Activated CD4-positive, alpha-beta T cell treated with anti-CD3 and anti-CD28 coated beads for 4 hours (primary cell): ENCODE measurements around the gene SLC35F5.
"Not testable (repeated sequence)": the region's sequence is repeated elsewhere in the genome, so short reads cannot be mapped to it uniquely, and the experiment has no call there.

Experiments
- DNase-seq, 2 donors: peaks; one replicate each; pipeline ENCODE4 v3.0.0-alpha.2; 2020

Gene SLC35F5

GRCh38 chr2:113755035-113755834 is 1.2 kb downstream of the SLC35F5 start:
- peak in 1 of 2 donors; percentile 4 for DNase-seq

DNA sequence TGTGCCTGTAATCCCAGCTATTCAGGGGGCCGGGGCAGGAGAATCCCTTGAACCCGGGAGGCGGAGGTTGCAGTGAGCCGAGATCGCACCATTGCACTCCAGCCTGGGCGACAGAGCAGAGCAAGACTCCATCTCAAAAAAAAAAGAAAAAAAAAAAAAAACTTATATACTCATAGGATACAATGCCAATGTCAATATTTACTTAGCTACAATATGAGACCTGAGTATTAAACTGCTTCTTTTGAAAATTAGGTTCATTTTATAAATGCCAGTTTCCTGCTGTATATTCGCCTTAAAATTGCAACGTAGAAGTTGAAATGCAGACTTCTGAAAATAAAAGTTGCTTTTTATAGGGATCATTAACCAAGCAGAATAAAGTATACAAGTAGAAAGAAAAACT is 2.3 kb downstream of the SLC35F5 start:
- no peak for DNase-seq

DNA sequence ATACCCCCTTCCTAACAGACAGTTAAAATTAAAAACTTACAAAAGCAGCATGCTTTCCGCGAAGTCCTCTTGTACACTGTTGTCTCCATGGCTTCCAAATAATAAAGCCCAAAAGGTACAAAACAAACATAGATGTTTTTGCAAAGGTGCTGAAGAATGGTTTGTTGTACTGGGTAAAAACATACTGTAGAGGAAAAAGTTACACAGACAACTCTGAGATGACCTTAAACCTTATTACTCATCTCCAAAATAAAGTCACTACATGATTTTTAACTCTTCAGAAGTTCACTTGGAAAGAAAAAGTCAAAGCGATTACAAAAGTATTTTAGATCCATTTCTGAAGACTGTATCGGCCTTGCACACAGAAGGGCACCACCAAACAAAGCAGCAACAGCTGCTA is 6.1 kb downstream of the SLC35F5 start:
- DNase-seq = no peak

GRCh38 chr2:113741091-113741490 is 15.4 kb downstream of the SLC35F5 start:
- no peak for DNase-seq

DNA sequence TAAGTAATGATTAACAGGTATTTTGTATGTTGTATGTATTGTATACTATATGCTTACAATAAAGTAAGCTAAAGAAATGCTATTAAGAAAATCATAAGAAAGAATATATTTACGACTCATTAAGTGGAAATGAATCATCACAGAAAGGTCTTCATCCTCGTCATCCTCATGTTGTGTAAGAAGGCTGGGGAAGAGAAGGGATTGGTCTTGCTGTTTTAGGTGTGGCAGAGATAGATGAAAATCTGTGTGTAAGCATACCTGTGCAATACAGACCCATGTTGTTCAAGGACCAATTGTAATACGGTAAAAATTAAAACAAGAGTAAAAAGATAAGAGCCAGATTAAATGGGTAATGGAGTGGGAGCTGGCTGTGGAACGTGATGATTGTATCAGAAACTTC is 16.6 kb downstream of the SLC35F5 start:
- no peak for DNase-seq

DNA sequence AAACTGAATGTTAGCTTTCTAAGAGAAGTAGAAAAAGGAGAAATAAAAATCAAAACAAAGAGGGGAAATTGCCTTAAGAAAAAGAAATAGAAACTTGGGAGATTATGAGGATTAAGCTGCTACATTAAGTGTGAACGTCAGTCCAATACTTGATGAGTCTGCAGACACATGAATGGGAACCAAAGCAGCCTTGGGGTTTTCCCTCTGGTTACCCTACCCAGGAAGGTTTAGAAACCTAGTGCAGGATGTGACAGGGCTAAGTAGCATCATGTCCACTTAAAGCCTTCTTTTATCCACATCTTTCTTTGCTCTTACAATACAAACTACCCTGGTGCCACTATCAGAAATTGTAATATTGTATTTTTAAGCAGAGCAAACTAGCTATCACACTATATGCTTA is 22.3 kb downstream of the SLC35F5 start:
- DNase-seq = no peak

DNA sequence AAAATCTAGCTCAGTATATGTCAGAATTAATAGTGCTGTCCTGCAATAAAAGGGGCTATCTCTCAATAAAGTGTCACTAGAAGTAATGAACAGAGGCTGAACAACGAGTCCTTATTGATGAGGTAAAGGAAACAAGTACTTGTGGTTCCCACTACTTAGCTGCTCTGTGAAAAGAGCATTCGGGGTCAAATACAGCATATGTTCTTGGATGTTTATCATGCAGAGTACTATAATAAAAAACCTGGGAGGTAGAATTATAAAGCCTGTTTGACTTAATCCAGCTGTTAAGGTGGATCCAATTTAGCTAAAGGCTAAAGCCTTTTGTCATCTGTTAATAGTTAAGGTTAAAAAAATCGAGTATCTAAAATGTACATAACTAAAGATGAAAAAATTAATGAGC is 32.4 kb downstream of the SLC35F5 start:
- DNase-seq = no peak

DNA sequence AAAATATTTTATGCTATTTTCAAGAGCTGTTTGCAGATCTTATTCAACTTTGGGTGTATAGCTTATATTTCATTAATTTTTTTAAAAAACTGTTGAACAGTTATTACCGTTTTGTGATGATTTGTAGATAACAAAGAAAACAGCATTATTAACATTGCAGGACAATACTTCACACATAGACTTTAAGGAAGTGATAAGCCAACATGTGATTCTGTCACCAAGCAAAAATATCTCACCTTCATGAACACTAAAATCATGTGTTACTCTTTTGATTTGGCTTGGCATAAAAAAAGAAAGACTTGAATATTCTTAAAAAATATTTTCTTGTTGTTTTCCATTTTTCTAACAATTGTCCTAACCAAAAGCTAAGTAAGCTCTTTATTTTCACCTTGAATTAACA is 33.0 kb downstream of the SLC35F5 start:
- DNase-seq = no peak

- DNase-seq = no peak
Observed at GRCh38 chr2:113720167-113720566, 36.3 kb downstream of the SLC35F5 start.

GRCh38 chr2:113716291-113716690 is 40.2 kb downstream of the SLC35F5 start:
- DNase-seq = no peak

DNA sequence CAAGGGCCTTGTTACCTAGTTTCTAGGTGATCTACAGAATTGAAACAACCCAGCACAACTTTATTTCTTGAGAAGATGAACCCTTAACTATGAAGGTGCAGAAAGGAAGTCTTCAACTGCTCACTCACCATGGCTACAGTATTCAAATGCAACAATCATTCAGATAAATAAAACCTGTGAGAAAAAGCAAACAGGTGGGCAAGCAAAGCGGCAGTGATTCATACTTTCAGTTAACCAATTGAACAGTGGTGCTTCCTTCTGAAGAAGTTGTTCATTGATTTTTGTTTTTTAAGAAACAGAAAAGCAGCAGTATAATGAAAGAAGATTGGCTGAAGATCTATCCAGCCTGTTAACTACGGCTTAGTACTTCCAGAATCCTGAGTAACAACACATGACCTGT is 43.5 kb downstream of the SLC35F5 start:
- DNase-seq = no peak

GRCh38 chr2:113711851-113712250 is 44.6 kb downstream of the SLC35F5 start:
- DNase-seq = no peak

GRCh38 chr2:113709022-113709421 is 47.4 kb downstream of the SLC35F5 start:
- no peak for DNase-seq

DNA sequence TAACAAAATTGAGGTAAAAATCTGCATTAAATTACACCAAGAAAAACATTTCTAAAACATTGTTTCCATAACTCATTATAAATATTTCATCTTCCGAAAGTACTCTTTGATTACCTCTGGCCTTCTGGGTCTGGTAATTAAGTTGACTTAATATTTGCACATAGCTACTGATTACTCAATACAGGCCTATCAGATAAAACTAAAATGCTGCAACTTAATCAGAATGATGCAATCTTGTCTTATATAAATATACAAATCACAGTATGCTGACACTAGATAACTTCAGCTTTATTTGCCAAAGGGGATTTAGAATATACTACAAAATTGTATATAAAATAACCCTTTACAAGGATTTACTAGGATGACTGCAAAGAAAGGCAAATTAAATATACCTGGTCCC is 49.3 kb downstream of the SLC35F5 start:
- DNase-seq = no peak

DNA sequence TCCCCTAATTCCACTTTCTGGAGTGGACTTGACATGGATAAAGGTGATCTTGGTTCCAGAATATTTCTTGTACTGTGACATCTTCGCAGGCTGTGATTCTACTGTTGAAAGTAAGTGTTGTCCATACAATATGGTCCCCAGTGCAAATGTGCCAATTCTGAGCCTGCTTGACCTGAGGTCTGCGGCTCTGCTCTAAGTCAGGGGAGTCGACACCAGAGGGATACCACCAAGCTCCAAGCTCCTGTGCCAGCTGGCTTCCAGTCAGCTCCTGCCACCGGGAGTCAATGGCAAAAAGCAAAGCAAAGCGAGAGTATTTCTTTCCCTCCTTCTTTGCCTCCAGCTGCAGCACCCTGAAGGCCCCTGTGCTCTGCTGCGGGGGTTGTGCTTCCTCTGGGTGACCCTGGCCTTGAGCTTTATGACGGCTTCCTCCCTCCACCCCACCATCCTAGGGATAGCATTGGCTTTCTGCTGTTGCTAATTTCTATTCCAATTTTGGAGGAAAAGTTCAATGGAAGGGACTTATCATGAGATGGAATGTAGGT is 50.4 kb downstream of the SLC35F5 start:
- DNase-seq = no peak

GRCh38 chr2:113704300-113704993 is 52.0 kb downstream of the SLC35F5 start:
- not testable (repeated sequence) for DNase-seq

- DNase-seq = no peak
Observed at GRCh38 chr2:113703386-113704299, 52.8 kb downstream of the SLC35F5 start.

DNA sequence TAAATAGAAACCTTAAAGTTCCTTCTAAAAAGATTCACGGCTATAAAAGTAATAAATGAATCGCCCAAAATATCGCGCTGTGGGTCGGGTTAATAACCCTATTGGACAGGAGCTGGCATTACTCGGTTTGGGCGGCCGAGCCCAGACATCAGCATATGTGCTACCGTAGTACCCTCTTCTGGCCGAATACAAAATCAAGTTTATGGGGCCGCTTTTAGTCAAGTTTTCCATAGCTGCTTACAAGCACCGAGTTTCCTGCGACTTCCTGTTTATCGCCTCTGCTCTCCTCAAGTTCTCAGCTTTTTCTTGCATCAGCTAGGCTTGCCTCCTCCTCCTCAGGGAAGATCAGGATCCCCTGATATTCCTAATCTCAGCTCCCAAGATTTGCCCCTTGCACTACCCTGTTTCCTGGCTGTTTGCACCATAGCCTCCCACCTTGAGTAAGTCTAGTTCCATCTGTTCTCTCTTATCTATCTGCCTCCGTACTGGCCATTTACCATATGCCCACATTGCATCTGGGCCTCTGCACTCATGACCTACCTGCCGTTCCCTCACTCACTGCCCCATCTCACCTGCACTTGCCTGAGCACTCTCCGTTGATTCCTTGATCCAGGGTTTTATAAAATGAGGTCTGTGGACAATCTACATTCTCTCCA is 56.1 kb downstream of the SLC35F5 start:
- DNase-seq = peak; percentile 30 to 56

- DNase-seq = no peak
Observed at GRCh38 chr2:113698892-113699447, 57.5 kb downstream of the SLC35F5 start.

- not testable (repeated sequence) for DNase-seq
Observed at GRCh38 chr2:113698251-113698650, 58.2 kb downstream of the SLC35F5 start.

GRCh38 chr2:113697516-113697915 is 58.9 kb downstream of the SLC35F5 start:
- DNase-seq = no peak

DNA sequence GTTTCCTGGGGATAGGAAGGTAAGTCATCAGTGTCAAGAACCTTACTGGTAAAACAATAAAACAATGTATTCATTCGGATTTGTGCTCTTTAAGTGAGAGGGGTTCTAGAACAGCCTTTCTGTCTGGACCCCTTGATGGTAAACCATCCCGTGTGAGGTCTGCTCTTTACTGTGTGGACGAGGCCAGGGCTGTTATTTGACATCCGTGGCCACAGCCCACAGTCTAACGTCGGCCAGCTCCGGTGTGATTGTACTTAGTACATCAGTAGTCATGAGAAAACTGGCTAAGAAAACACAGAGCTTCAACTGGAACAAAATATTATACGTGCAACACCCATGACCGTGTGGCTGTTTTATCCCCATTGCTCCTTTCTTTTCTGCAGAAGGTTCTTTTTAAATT is 62.0 kb downstream of the SLC35F5 start:
- DNase-seq = no peak
